CD8-positive, alpha-beta memory T cell (primary cell): ENCODE measurements around the gene GPHA2. TPM values are rescaled to one million over a fixed set of nuclear protein-coding genes. Genes with fewer than 3 reads are reported as not detected.
"Not testable (repeated sequence)": the region's sequence is repeated elsewhere in the genome, so short reads cannot be mapped to it uniquely, and the experiment has no call there.

Source experiments
- CTCF ChIA-PET: fragments of 350-600 bp; sonication (Branson Sonifier 250); formaldehyde crosslinking; loops from one replicate; lab custom pipeline; 2021; ENCODE audit warnings: antibody characterized with exemption; lab: Charles Lee
- POLR2A ChIA-PET: fragments of 350-600 bp; sonication (Branson Sonifier 250); formaldehyde crosslinking; loops from one replicate; lab custom pipeline; 2021; ENCODE audit warnings: antibody characterized with exemption; lab: Charles Lee
- DNase-seq, 5 donors: peaks; one replicate each; pipeline versions ENCODE4 v3.0.0 to v3.0.0-alpha.2; 2020 to 2022; ENCODE audit warnings: mixed read lengths in 1 of 5
- H3K27ac ChIP-seq: one replicate; pipeline ENCODE4 v1.7.0; 2013; ENCODE audit warnings: low read depth, mild to moderate bottlenecking, low read length, moderate library complexity
- H3K27me3 ChIP-seq: 2 replicates; pipeline ENCODE4 v1.7.0; 2013; ENCODE audit warnings: low read length, mild to moderate bottlenecking; ENCODE audit not compliant: insufficient read depth, poor library complexity, severe bottlenecking
- H3K36me3 ChIP-seq: 2 replicates; pipeline ENCODE4 v1.7.0; 2013; ENCODE audit warnings: mild to moderate bottlenecking, low read length, moderate library complexity; ENCODE audit not compliant: insufficient read depth
- H3K4me1 ChIP-seq: 2 replicates; pipeline ENCODE4 v1.7.0; 2013; ENCODE audit warnings: mild to moderate bottlenecking, low read length, moderate library complexity; ENCODE audit not compliant: insufficient read depth
- H3K4me3 ChIP-seq: 2 replicates; pipeline ENCODE4 v1.7.0; 2013; ENCODE audit warnings: mild to moderate bottlenecking, low read length
- H3K9me3 ChIP-seq: 2 replicates; pipeline ENCODE4 v1.7.0; 2013; ENCODE audit warnings: mild to moderate bottlenecking, low read length
- H3K27ac Mint-ChIP-seq, 8 donors: one replicate each; pipeline ENCODE4 v1.8.0; 2020 to 2021; ENCODE audit warnings: mixed read lengths in 8 of 8, mild to moderate bottlenecking in 6 of 8, inconsistent platforms in 3 of 8, moderate library complexity in 3 of 8
- H3K27me3 Mint-ChIP-seq, 2 donors: one replicate each; pipeline ENCODE4 v1.8.0; 2020 to 2021; ENCODE audit warnings: mixed read lengths in 2 of 2, mild to moderate bottlenecking in 1 of 2, moderate library complexity in 1 of 2
- H3K36me3 Mint-ChIP-seq, 3 donors: one replicate each; pipeline ENCODE4 v1.8.0; 2020 to 2021; ENCODE audit warnings: mixed read lengths in 3 of 3, inconsistent platforms in 1 of 3, mild to moderate bottlenecking in 1 of 3
- H3K4me1 Mint-ChIP-seq, 3 donors: one replicate each; pipeline ENCODE4 v1.8.0; 2020 to 2021; ENCODE audit warnings: mixed read lengths in 3 of 3, inconsistent platforms in 1 of 3, mild to moderate bottlenecking in 1 of 3
- H3K4me3 Mint-ChIP-seq, 7 donors: one replicate each; pipeline ENCODE4 v1.8.0; 2020 to 2021; ENCODE audit warnings: mixed read lengths in 7 of 7, mild to moderate bottlenecking in 6 of 7, moderate library complexity in 4 of 7, inconsistent platforms in 2 of 7
- H3K9me3 Mint-ChIP-seq, 5 donors: one replicate each; pipeline ENCODE4 v1.8.0; 2020 to 2022; ENCODE audit warnings: mixed read lengths in 5 of 5, mild to moderate bottlenecking in 3 of 5, moderate library complexity in 2 of 5, inconsistent platforms in 1 of 5
- polyA plus RNA-seq: library from polyadenylated mRNA; unstranded; fragments of 300-500 nt; fragmentation: Illumina TruSeq; gene quantifications from one replicate; pipeline ENCODE4 v1.2.3, GENCODE V29; 2021
- total RNA-seq, 2 experiments: library from RNA; stranded (reverse); gene quantifications; one replicate each; pipeline ENCODE4 v1.2.3, GENCODE V29; 2021

Gene GPHA2
- not detected for total RNA-seq
- polyA plus RNA-seq = not detected

- Histone ChIP-seq H3K9me3 (no peaks in the 10 kb centered on the region), H3K4me3 (no peak within 1 kb of the TSS), H3K36me3 (peaks cover 11% of the 10 kb centered on the region), H3K27ac (no peak within 1 kb of the TSS), H3K27me3 (no peaks in the 10 kb centered on the region), H3K4me1 (no peaks in the 10 kb centered on the region)
- no peak within 1 kb of the TSS for H3K4me3 Mint-ChIP-seq
- no peaks in the 10 kb centered on the region for H3K9me3 Mint-ChIP-seq
- POLR2A ChIA-PET = no interaction called here
- H3K36me3 Mint-ChIP-seq = peaks cover 5 to 35% (median 12%) of the 10 kb centered on the region in 3 donors
- peaks cover 3 to 4% of the 10 kb centered on the region in 2 donors for H3K27me3 Mint-ChIP-seq
- no peak for DNase-seq
- peak within 1 kb of the TSS in 4 of 8 donors; percentile 29 to 82 (median 64) for H3K27ac Mint-ChIP-seq
- H3K4me1 Mint-ChIP-seq = no peaks in the 10 kb centered on the region
- CTCF ChIA-PET = no interaction called here
Measured at GRCh38 chr11:64935359-64936081, at the start of gene GPHA2. GPHA2 (minus strand) TSS chr11:64935893; CDS start chr11:64935460, 433 bp downstream.

- H3K4me3 ChIP-seq, H3K9me3 Mint-ChIP-seq, H3K4me1 Mint-ChIP-seq, H3K36me3 ChIP-seq, DNase-seq, H3K4me1 ChIP-seq, H3K36me3 Mint-ChIP-seq, H3K4me3 Mint-ChIP-seq, H3K27ac ChIP-seq, H3K9me3 ChIP-seq, H3K27ac Mint-ChIP-seq, H3K27me3 ChIP-seq, CTCF ChIA-PET: not testable (repeated sequence)
- POLR2A ChIA-PET = interaction anchor here (0.5 kb wide), 1 partner anchor 83 kb away, joined by 3 read pairs; no protein-coding TSS in a partner anchor
- H3K27me3 Mint-ChIP-seq = peaks cover 7 to 12% of the 10 kb centered on the region in 2 donors
Measured at GRCh38 chr11:64983339-64983738, 47.6 kb upstream of the GPHA2 start.

GRCh38 chr11:64976651-64977050 is 41.0 kb upstream of the GPHA2 start:
- Histone ChIP-seq H3K36me3 (no peaks in the 10 kb centered on the region), H3K27me3 (no peaks in the 10 kb centered on the region), H3K4me3 (no peak overlapping the region), H3K27ac (no peak overlapping the region), H3K9me3 (no peaks in the 10 kb centered on the region), H3K4me1 (peaks cover 5% of the 10 kb centered on the region)
- no peak overlapping the region for H3K4me3 Mint-ChIP-seq
- POLR2A ChIA-PET = no interaction called here
- no peaks in the 10 kb centered on the region for H3K36me3 Mint-ChIP-seq
- no peaks in the 10 kb centered on the region for H3K9me3 Mint-ChIP-seq
- DNase-seq = no peak
- CTCF ChIA-PET = no interaction called here
- peaks cover 1 to 9% (median 3%) of the 10 kb centered on the region in 3 donors for H3K4me1 Mint-ChIP-seq
- no peak overlapping the region for H3K27ac Mint-ChIP-seq
- H3K27me3 Mint-ChIP-seq = no peaks in the 10 kb centered on the region

- H3K4me3 ChIP-seq = no peak overlapping the region
- H3K9me3 Mint-ChIP-seq = no peaks in the 10 kb centered on the region
- H3K36me3 ChIP-seq = no peaks in the 10 kb centered on the region
- no peaks in the 10 kb centered on the region for H3K36me3 Mint-ChIP-seq
- H3K27me3 ChIP-seq = no peaks in the 10 kb centered on the region
- CTCF ChIA-PET = no interaction called here
- no peaks in the 10 kb centered on the region for H3K9me3 ChIP-seq
- no peak overlapping the region for H3K27ac Mint-ChIP-seq
- H3K4me3 Mint-ChIP-seq = no peak overlapping the region
- H3K27ac ChIP-seq = no peak overlapping the region
- POLR2A ChIA-PET = no interaction called here
- DNase-seq = no peak
- H3K4me1 Mint-ChIP-seq = peaks cover 3 to 14% (median 9%) of the 10 kb centered on the region in 3 donors
- H3K4me1 ChIP-seq = peaks cover 5% of the 10 kb centered on the region
- peaks cover 5 to 6% of the 10 kb centered on the region in 2 donors for H3K27me3 Mint-ChIP-seq
Measured at GRCh38 chr11:64974124-64974523, 38.4 kb upstream of the GPHA2 start.

GRCh38 chr11:64971421-64972233 is 35.9 kb upstream of the GPHA2 start, which contains the start of gene MAJIN:
MAJIN (minus strand) TSS chr11:64972108; CDS start chr11:64959405, 12,703 bp downstream.
- peak; percentile 63 to 89 (median 82) for DNase-seq
- H3K4me3 Mint-ChIP-seq = peak within 1 kb of the TSS; percentile 36 to 76 (median 69)
- Histone ChIP-seq H3K27ac (no peak within 1 kb of the TSS), H3K27me3 (no peaks in the 10 kb centered on the region), H3K9me3 (no peaks in the 10 kb centered on the region), H3K4me3 (peak within 1 kb of the TSS; percentile 30), H3K36me3 (no peaks in the 10 kb centered on the region), H3K4me1 (peaks cover 5% of the 10 kb centered on the region)
- no peaks in the 10 kb centered on the region for H3K9me3 Mint-ChIP-seq
- CTCF ChIA-PET = no interaction called here
- H3K27ac Mint-ChIP-seq = peak within 1 kb of the TSS in 3 of 8 donors; percentile 50 to 66 (median 64)
- POLR2A ChIA-PET = no interaction called here
- peaks cover 5 to 7% of the 10 kb centered on the region in 2 donors for H3K27me3 Mint-ChIP-seq
- H3K36me3 Mint-ChIP-seq = peaks cover 0 to 2% (median 0%) of the 10 kb centered on the region in 3 donors
- peaks cover 3 to 14% (median 9%) of the 10 kb centered on the region in 3 donors for H3K4me1 Mint-ChIP-seq

GRCh38 chr11:64970731-64971151 is 35.0 kb upstream of the GPHA2 start:
- Histone ChIP-seq H3K27ac (no peak overlapping the region), H3K36me3 (no peaks in the 10 kb centered on the region), H3K4me3 (no peak overlapping the region), H3K9me3 (no peaks in the 10 kb centered on the region), H3K27me3 (no peaks in the 10 kb centered on the region), H3K4me1 (peaks cover 5% of the 10 kb centered on the region)
- DNase-seq = no peak
- ChIA-PET CTCF (no interaction called here), POLR2A (no interaction called here)
- H3K9me3 Mint-ChIP-seq = no peaks in the 10 kb centered on the region
- H3K4me1 Mint-ChIP-seq = peaks cover 3 to 14% (median 9%) of the 10 kb centered on the region in 3 donors
- peaks cover 5 to 7% of the 10 kb centered on the region in 2 donors for H3K27me3 Mint-ChIP-seq
- peak overlapping the region in 6 of 7 donors; percentile 19 to 73 (median 48) for H3K4me3 Mint-ChIP-seq
- peaks cover 0 to 2% (median 0%) of the 10 kb centered on the region in 3 donors for H3K36me3 Mint-ChIP-seq
- peak overlapping the region in 1 of 8 donors; percentile 23 for H3K27ac Mint-ChIP-seq

- no peaks in the 10 kb centered on the region for H3K27me3 ChIP-seq
- ChIA-PET POLR2A (interaction anchor here (0.6 kb wide), 1 partner anchor 106 kb away, joined by 14 read pairs; no protein-coding TSS in a partner anchor), CTCF (no interaction called here)
- peaks cover 3 to 11% (median 9%) of the 10 kb centered on the region in 3 donors for H3K4me1 Mint-ChIP-seq
- H3K27me3 Mint-ChIP-seq = peaks cover 7 to 10% of the 10 kb centered on the region in 2 donors
- peaks cover 0 to 2% (median 0%) of the 10 kb centered on the region in 3 donors for H3K36me3 Mint-ChIP-seq
- H3K27ac ChIP-seq = no peak overlapping the region
- DNase-seq = no peak
- no peak overlapping the region for H3K4me3 Mint-ChIP-seq
- H3K9me3 ChIP-seq = no peaks in the 10 kb centered on the region
- H3K4me1 ChIP-seq = peaks cover 5% of the 10 kb centered on the region
- H3K27ac Mint-ChIP-seq = no peak overlapping the region
- H3K9me3 Mint-ChIP-seq = no peaks in the 10 kb centered on the region
- H3K4me3 ChIP-seq = no peak overlapping the region
- H3K36me3 ChIP-seq = no peaks in the 10 kb centered on the region
Measured at GRCh38 chr11:64969209-64969608, 33.5 kb upstream of the GPHA2 start.
